GM15510 (cell line): Measurements from ENCODE around the gene LBP.

Experiments used
- POLR2A ChIP-seq: IDR thresholded peaks from 3 replicates; pipeline ENCODE4 v1.6.1; 2011; ENCODE audit warnings: borderline replicate concordance; ENCODE audit not compliant: insufficient read length; ENCODE audit errors: extremely low read depth

The LBP gene

DNA sequence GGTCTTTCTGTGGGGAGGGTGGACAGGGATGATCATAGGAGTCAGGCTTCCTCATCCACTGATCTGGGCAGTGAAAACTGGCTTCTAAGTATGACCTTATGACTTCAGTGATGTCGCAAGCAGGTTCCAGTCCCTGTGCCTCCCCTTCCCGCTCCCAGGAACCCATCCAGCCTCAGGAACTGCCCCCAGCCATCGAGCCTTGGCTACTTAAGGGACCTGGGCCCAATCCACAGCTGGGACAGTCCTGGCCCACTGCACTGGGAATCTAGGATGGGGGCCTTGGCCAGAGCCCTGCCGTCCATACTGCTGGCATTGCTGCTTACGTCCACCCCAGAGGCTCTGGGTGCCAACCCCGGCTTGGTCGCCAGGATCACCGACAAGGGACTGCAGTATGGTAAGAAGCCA is at the start of gene LBP:
TSS of gene LBP (plus strand) at position 236 of the 405 bp plus-strand sequence. CDS start at position 271, 35 bp downstream.
- no peak for TF ChIP-seq POLR2A

GRCh38 chr20:38297916-38298674 is 48.2 kb upstream of the LBP start:
- TF ChIP-seq POLR2A, result no peak

GRCh38 chr20:38298768-38299288 is 47.5 kb upstream of the LBP start:
- TF ChIP-seq POLR2A, result no peak

DNA sequence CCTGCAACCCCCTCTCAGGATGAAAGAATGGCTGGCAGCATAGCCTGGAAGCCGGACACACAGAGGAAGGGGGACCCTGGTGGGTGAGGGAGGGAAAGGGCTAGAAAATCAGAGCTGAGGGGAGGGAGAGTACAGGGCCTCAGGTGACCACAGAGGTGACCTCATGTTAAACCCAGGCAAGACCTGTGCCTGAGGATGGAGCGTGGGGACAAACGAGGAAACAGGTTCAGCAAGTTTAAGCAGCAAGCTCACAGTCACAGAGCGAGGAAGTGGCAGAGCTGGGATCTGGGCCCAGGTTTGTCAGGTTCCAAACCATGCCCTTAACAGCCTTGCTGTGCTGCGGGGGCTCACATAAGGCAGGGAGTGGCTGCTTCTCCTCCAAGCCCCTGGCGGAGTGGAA is 46.3 kb upstream of the LBP start:
- TF ChIP-seq POLR2A, result no peak

DNA sequence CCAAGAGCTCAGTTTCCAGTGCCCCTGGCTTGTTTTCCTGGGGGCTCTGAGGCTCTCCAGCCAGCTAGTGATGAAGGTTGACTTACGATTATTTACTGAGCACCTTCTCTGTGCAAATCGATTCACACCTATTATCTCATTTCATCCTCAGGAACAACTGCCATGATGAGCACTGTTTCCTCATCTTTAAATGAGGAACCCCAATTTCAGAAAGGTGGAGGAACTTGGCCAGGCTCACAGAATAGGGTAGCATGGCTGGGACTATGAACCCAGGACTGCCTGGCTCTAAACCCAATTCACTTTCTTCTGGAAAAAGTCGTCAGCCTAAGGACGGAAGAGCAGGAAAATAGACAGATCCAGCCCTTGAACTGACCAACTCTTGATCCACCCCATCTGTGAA is 45.8 kb upstream of the LBP start:
- TF ChIP-seq POLR2A, result no peak

- no peak for TF ChIP-seq POLR2A
These were observed 45.0 kb upstream of the LBP start for GRCh38 chr20:38301309-38301708.

GRCh38 chr20:38302786-38303185 is 43.5 kb upstream of the LBP start:
- TF ChIP-seq POLR2A, result no peak

- no peak for TF ChIP-seq POLR2A
These were observed 42.3 kb upstream of the LBP start, which contains the start of gene BPI for GRCh38 chr20:38303908-38304379. Gene BPI, plus strand, starts transcription at chr20:38304156. Its CDS starts 68 bp downstream, at chr20:38304224.

DNA sequence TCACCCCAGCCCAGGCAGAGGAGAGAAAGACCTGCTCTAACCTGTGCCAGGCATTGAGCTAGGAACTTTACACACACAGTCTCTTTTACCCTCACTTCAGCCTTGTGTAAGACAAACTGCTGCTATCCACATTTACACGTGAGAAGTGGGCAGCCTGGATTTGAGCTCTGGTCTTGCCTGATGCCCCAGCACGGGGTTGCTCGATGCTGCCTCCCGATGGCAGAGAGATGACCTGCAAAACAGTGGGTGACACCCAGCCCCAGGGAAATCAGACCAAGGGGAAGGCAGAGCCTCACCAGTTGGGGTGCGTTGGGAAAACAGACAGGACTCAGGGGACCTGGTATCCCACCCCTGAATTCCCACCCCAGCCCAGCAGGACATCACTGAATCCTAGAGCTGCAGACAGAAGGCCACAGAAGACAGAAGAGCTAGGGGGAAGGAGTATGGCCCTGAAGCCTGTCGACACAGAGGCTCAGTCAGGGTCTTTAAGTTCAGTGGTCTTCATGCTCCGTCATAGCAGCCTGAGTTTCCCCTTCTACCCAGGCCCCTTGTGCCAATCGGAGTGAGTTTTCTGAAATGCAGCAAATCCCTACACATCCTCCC is 41.3 kb upstream of the LBP start:
- no peak for TF ChIP-seq POLR2A

DNA sequence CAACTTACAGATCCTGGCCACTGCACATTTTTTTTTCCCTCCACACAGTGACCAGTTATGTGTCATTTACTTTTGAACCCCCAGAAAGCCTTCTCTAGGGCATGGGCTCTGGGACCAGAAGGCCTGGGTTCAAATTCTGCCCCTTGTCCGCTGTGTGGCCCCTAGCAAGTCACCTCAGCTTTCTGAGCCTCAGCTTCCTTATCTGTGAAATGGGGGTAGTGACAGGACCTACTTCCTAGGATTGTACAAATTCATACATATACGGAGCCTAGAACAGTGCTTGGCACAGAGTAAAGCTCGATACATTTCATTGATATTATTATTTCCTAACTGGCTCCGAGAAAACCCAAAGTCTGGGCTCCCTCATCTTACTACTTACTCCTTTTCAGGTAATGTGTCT is 40.7 kb upstream of the LBP start:
- no peak for TF ChIP-seq POLR2A

DNA sequence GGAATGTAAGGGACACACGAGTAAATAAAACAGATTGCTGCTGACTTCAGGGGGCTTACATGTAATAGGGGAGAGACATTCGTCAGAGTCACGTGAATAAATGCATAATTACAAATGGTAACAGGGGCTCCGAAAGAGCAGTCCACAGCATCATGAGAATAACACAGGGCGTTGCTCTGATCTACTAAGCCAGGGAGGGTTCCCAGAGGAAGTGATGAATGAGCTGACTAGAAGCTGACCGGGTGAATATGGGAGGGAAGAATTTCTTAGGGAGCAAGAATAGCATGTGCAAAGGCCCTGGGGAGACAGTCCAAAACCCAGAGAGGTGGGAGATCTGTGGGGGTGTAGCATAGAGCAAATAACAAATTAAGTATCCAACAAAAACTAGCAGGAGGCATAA is 39.9 kb upstream of the LBP start:
- TF ChIP-seq POLR2A, result no peak

- TF ChIP-seq POLR2A, result no peak
These were observed 38.8 kb upstream of the LBP start for GRCh38 chr20:38307371-38308046.

- TF ChIP-seq POLR2A, result no peak
These were observed 38.2 kb upstream of the LBP start for GRCh38 chr20:38308047-38308438.

DNA sequence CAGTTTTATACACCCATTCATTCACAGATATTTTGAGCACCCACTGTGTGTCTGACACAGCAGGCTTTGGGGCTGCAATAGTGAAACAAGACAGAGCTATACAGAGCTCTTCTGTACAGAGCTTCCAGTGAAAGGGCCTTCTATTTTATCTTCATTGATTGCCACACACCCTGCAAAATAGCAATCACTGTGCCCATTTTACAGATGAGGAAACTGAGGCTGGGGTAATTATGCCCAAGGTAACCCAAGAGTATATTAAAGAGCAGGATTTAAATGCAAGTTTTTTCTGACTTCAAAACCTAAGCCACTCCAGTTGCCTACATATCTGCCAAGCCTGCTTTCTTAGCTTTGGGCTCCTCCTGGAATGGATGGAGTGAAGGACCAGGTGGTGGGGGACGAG is 37.8 kb upstream of the LBP start:
- TF ChIP-seq POLR2A, result no peak

GRCh38 chr20:38311091-38311490 is 35.2 kb upstream of the LBP start:
- no peak for TF ChIP-seq POLR2A

DNA sequence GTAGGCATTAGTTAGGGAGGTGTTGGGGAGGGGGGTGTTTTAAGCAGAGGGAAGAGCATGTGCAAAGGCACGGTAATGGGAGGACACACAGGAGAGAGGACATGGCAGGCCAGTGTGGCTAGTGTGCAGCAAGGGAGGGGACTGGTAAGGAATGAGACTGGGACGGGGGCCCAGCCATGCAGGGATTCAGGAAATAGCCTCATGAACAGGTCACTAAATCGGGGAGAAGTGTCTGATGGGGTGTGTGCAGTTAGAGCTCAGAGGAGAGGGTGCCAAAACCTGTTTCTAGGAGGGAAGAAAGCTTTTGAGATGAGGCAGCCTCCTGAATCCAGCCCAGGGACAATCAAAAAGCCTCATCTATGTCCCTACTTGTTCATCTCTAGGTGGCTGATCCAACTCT is 34.8 kb upstream of the LBP start:
- TF ChIP-seq POLR2A, result no peak

GRCh38 chr20:38313676-38314075 is 32.6 kb upstream of the LBP start:
- TF ChIP-seq POLR2A, result no peak
